ENCODE measurements around the gene LRRC19. TPM values are rescaled to one million over a fixed set of nuclear protein-coding genes. Genes with fewer than 3 reads are reported as not detected.
A peak's percentile ranks its signal among the peaks of the same experiment; 100 is the strongest.

Gene LRRC19
- 1 to 10 TPM in 2 of 5 donors, not detected in 3; 3.7 to 4.3 TPM for total RNA-seq
- not detected for polyA plus RNA-seq
- long read RNA-seq, donor 1: 0 reads
- long read RNA-seq, donor 2, partial matches to known transcripts: 5 of 8 reads
- long read RNA-seq, donor 2, other reads (novel, unspliced or antisense): 0 of 8 reads
- long read RNA-seq, donor 3: 0 reads
- long read RNA-seq, donor 4: 0 reads
- long read RNA-seq, donor 5: 0 reads
- long read RNA-seq, donor 6: 0 reads
- long read RNA-seq, donor 7: 0 reads
- long read RNA-seq, donor 8: 0 reads
- long read RNA-seq, donor 9: 0 reads
- long read RNA-seq, donor 10, partial matches to known transcripts: 0 of 4 reads
- long read RNA-seq, donor 10, other reads (novel, unspliced or antisense): 0 of 4 reads

- H3K36me3 ChIP-seq: peaks cover 0 to 17% (median 11%) of the 10 kb centered on the region in 4 donors
- no peaks in the 10 kb centered on the region for H3K4me1 ChIP-seq
- TF ChIP-seq, protein P1, sequence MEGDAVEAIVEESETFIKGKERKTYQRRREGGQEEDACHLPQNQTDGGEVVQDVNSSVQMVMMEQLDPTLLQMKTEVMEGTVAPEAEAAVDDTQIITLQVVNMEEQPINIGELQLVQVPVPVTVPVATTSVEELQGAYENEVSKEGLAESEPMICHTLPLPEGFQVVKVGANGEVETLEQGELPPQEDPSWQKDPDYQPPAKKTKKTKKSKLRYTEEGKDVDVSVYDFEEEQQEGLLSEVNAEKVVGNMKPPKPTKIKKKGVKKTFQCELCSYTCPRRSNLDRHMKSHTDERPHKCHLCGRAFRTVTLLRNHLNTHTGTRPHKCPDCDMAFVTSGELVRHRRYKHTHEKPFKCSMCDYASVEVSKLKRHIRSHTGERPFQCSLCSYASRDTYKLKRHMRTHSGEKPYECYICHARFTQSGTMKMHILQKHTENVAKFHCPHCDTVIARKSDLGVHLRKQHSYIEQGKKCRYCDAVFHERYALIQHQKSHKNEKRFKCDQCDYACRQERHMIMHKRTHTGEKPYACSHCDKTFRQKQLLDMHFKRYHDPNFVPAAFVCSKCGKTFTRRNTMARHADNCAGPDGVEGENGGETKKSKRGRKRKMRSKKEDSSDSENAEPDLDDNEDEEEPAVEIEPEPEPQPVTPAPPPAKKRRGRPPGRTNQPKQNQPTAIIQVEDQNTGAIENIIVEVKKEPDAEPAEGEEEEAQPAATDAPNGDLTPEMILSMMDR (IDR thresholded peaks at IDR 0.05): no peak
- H3K4me3 ChIP-seq: no peak within 1 kb of the TSS
- H3K9me3 ChIP-seq: no peaks in the 10 kb centered on the region
- no peaks in the 10 kb centered on the region for H3K27me3 ChIP-seq
- DNase-seq: peak in 1 of 2 donors; percentile 13
- WGBS, 5 donors: 48 to 76% (median 57%) methylated on average over 3 of the region's 3 CpGs
- no peak within 1 kb of the TSS for H3K27ac ChIP-seq
- intact Hi-C loops (cut with DNase I; ENCODE audit: low total_unique reads): no loop called here
Observed at GRCh38 chr9:27005491-27005890, at the start of gene LRRC19. LRRC19 (minus strand) TSS chr9:27005672; CDS start chr9:26999694, 5,978 bp downstream.

GRCh38 chr9:27054841-27055240 is 49.4 kb upstream of the LRRC19 start:
- H3K36me3 ChIP-seq: peaks cover 0 to 24% (median 18%) of the 10 kb centered on the region in 4 donors
- H3K27me3 ChIP-seq: no peaks in the 10 kb centered on the region
- TF ChIP-seq POLR2AphosphoS5 (IDR thresholded peaks at IDR 0.05): peak in 1 of 3 donors; percentile 11
- no peak for TF ChIP-seq POLR2A (IDR thresholded peaks at IDR 0.05)
- TF ChIP-seq, protein P1 (IDR thresholded peaks at IDR 0.05): no peak
- no peak overlapping the region for H3K27ac ChIP-seq
- H3K4me3 ChIP-seq: no peak overlapping the region
- H3K4me1 ChIP-seq: peaks cover 0 to 17% (median 8%) of the 10 kb centered on the region in 4 donors
- H3K9me3 ChIP-seq: no peaks in the 10 kb centered on the region
- intact Hi-C loops (cut with DNase I; ENCODE audit: low total_unique reads): no loop called here
- no peak for DNase-seq

- H3K9me3 ChIP-seq: no peaks in the 10 kb centered on the region
- DNase-seq: no peak
- no peak overlapping the region for H3K4me3 ChIP-seq
- H3K36me3 ChIP-seq: peaks cover 0 to 27% (median 21%) of the 10 kb centered on the region in 4 donors
- no peak for TF ChIP-seq POLR2AphosphoS5 (IDR thresholded peaks at IDR 0.05)
- no peak for TF ChIP-seq EP300 (IDR thresholded peaks at IDR 0.05)
- WGBS, 5 donors: 92 to 99% (median 97%) methylated on average over 1 of the region's 1 CpG
- intact Hi-C loops (cut with DNase I; ENCODE audit: low total_unique reads): no loop called here
- H3K4me1 ChIP-seq: peaks cover 0 to 17% (median 8%) of the 10 kb centered on the region in 4 donors
- H3K27me3 ChIP-seq: no peaks in the 10 kb centered on the region
- H3K27ac ChIP-seq: no peak overlapping the region
Observed at GRCh38 chr9:27054125-27054524, 48.7 kb upstream of the LRRC19 start.

DNA sequence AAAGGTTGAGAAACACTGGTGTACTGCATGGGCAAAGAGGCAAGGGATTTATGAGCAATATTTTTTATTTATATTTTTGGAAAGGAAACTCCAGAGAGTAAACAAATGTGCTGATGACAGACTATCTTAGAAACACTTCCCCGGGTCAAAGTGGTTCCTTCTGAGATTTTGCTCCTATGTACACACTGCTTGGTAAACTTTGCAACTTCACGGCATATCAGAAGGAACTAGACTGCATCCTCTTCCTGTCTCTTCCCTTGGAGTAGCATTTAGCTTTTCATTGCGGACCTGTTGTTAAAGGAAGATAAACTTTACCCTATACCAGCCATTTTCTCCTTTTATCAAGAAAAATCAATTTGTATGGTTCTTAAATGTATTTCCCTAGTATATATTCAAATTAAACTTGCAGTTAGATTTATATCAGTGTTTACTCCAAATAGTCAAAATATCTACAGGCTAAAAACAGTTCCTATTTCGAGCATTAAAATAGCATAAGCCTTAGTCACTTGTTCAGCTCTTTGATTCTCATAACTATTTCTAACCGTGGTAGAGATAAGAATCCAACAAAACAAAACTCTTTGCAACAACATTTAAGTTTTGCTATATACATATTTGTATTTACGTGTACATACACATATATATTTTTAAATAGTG is 48.0 kb upstream of the LRRC19 start:
- no peaks in the 10 kb centered on the region for H3K27me3 ChIP-seq
- peaks cover 0 to 32% (median 26%) of the 10 kb centered on the region in 4 donors for H3K36me3 ChIP-seq
- no peaks in the 10 kb centered on the region for H3K9me3 ChIP-seq
- intact Hi-C loops (cut with DNase I; ENCODE audit: low total_unique reads): no loop called here
- H3K27ac ChIP-seq: no peak overlapping the region
- WGBS, 5 donors: 20 to 36% (median 30%) methylated on average over 6 of the region's 6 CpGs
- TF ChIP-seq POLR2AphosphoS5 (IDR thresholded peaks at IDR 0.05) (no peak), POLR2A (IDR thresholded peaks at IDR 0.05) (no peak), EP300 (IDR thresholded peaks at IDR 0.05) (no peak)
- TF ChIP-seq, protein P1 (IDR thresholded peaks at IDR 0.05): no peak
- DNase-seq: peak in 1 of 2 donors; percentile 33
- no peak overlapping the region for H3K4me3 ChIP-seq
- peaks cover 0 to 17% (median 8%) of the 10 kb centered on the region in 4 donors for H3K4me1 ChIP-seq
